HS-5 (cell line): ENCODE data around the gene CGB2.
A peak's percentile ranks its signal among the peaks of the same experiment; 100 is the strongest.
"Not testable (repeated sequence)": the region's sequence is repeated elsewhere in the genome, so short reads cannot be mapped to it uniquely, and the experiment has no call there.

Source experiments
- DNase-seq: peaks from one replicate; pipeline ENCODE4 v3.0.0-alpha.2; 2012; ENCODE audit warnings: low read depth

The CGB2 gene

DNA sequence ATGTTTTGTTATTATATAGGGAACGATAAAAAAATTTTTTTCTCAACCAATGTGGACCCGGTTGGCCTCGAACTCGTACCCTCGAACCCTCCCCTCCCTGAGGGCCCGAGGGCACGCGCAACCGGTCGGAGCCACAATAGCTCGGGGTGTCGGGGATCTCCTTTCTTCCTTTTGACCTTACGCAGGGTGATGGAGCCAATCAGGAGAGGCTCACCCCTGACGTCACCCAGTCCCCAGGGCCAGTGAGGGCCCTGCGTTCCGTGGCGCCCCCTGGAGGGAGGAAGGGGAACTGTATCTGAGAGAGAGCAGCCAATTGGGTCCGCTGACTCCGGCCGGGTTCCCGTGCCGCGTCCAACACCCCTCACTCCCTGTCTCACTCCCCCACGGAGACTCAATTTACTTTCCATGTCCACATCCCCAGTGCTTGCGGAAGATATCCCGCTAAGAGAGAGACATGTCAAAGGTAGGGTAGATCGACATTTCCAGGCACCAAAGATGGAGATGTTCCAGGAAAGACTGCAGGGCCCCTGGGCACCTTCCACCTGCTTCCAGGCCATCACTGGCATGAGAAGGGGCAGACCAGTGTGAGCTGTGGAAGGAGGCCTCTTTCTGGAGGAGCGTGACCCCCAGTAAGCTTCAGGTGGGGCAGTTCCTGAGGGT lies at the start of gene CGB2:
CGB2 (plus strand) TSS at position 249 of the 660 bp plus-strand sequence; CDS start at position 455, 206 bp downstream.
- DNase-seq: not testable (repeated sequence)

DNA sequence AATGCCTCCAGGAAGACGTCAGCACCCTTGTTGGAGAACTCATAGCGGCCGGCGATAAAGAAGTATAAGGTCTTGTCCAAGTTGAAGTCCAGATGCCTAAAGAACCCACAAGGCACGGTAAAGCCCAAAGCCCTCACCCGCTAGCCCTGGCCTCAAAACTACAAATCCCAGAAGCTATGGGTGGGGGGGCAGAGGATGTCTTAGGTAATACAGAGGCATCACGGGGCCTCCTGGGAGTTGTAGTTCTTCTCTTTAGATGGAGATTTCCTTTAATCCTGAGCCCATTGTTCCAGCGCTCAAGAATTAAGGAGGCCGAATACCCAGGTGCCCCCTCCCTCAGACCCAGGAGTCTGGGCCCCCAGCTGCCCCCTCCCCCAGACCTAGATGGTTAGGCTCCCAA lies 49.4 kb upstream of the CGB2 start:
- DNase-seq: no peak

DNA sequence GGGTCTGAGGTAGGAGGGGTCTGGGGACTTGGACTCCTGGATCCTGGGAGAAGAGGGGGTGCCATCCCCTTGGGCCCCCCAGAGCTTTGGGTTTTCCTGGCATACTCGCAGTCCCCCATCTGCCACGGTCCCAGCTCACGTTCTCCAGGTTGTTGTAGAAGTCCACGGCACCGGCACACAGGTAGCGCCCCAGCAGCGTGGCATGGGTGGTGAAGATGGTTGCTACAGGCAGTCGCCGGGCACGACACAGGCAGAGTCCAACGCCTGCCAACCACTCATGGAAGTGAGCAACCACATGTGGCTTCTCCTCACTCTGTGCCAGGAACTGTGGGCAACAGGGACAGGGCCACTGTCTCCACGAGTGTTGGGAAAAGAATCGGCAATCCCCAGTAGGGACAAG lies 46.0 kb upstream of the CGB2 start:
- DNase-seq: no peak

DNA sequence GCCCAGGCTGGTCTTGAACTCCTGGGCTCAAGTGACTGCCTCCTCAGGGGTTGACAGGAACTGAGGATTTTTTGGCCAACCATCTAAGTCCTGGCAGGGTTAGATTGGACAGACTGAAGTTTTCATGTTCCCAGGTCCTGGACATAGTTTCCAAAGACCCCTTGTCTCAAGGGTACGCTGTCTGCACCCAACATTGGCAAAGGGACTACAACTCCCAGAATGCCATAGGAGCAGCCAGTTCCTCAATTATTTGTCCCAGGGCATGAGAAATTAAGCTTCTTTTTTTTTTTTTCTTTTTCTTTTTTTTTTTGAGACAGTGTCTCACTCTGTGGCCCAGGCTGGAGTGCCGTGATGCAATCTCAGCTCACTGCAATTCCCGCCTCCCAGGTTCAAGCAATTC lies 45.5 kb upstream of the CGB2 start:
- DNase-seq: no peak

DNA sequence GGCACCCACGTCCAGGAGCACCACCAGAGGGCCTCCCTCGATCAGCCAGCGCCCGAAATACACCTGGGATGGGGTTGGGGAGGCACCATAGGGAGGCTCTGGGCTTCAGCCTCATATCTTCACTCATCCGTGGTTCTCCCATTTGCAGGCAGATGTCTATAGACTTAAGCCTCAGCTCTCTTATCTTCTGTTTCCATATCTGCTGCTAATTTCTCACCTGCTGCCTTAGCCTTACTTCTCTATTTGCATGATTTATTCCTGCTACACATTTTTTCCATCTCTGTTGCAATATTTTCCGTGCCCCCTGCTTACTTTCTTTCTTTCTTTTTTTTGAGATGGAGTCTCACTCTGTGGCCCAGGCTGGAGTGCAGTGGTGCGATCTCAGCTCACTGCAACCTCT lies 44.4 kb upstream of the CGB2 start:
- DNase-seq: no peak

DNA sequence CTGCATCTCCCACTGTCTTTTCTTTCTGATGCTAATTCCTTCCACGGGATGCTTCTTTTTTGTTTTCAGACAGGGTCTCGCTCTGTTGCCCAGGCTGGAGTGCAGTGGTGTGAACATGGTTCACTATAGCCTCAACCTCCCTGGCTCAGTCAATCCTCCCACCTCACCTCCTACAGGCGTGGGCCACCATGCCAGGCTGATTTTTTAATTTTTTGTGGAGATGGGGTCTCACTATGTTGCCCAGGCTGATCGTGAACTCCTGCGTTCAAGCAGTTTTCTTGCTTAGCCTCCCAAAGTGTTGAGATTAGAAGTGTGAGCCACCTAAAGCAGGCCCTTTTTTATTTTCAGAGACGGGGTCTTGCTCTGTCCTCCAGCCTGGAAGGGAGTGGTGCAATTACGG lies 43.4 kb upstream of the CGB2 start:
- no peak for DNase-seq

DNA sequence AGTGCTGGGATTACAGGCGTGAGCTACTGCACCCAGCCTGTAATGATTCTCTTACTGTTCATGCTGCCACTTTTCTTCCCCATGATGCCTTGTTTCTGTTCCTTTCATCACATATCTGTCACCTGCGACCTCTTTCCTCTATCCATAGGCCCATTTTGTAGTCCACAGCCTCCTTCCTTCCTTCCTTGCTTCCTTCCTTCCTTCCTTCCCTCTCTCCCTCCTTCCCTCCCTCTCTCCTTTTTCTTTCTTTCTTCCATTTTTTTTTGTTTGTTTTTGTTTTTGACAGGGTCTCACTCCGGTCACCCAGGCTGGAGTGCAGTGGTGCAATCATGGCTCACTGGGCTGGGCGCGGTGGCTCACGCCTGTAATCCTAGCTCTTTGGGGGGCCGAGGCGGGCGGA lies 42.8 kb upstream of the CGB2 start:
- DNase-seq: no peak

DNA sequence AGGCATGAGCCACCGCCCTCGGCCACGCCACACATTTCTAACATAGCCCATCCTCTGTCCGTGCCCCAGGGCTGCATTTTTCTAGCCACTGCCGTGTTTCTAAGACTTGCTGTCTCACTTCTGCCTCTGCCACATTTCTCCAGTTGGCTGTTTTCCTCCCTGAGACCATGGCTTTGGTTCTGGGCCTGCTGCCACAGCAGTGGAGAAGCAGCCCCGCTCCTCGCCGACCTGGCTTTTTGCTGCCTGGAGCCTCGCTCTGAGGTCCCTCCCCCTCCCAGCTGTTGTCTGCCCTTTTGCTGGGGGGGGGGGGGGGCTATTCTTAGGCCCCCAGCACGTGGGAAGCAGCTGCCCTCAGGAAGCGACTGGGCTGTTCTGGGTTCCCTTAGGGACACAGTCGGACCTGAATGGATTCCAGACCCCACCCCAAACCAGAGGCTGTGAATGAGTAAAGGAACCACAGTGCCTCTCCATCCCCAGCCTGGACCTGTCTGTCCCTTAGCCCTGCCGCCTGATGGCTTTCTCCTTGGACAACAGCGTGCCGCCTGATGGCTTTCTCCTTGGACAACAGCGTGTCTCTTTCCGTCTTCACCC lies 41.9 kb upstream of the CGB2 start:
- no peak for DNase-seq

DNA sequence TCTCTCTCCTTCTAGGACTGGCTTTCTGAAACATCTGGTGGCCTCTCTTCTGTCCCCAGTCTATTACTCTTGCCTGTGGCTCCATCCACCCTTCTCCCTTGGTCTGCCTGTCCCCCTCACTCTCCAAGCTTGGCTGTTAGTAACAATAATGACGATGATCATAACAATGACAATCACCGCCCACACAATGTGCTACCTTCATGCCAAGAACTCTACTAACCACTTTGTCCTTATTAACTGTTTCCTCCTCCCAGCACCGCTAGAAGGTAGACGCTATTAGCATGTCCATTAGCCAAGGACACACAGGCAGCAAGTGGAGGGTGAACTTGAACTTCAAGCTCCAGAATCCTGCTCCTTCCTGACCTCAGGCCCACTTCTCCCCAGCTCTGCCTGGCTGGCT lies 41.3 kb upstream of the CGB2 start:
- no peak for DNase-seq

DNA sequence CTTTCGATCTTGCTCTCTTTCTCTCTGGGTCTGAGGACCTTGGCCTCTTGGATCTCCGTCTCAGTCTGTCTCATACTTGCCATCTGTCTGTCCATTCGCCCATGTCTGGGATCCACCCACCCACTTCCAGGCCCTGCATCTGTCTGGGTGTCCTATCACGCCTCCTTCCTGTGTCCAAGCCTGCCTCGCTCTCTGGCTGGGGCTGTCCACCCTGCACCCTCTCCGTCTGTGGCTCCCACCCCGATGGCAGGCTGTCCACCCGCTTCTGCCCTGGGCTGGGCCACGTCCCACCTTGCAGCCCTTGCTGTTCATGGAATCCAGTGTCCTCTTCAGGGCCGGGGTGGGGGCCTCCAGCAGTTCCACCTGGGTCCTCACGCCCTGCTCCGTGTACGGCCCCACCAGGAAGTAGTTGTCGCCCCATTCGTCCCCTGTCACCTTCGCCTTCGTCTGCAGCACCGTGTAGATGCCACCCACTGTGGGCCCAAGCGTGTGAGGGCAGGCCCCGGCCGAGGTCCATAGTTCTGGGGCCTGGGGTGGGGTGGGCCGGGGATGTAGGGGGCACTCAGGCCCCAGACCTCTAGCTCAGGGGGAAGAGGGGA lies 40.6 kb upstream of the CGB2 start:
- no peak for DNase-seq

DNA sequence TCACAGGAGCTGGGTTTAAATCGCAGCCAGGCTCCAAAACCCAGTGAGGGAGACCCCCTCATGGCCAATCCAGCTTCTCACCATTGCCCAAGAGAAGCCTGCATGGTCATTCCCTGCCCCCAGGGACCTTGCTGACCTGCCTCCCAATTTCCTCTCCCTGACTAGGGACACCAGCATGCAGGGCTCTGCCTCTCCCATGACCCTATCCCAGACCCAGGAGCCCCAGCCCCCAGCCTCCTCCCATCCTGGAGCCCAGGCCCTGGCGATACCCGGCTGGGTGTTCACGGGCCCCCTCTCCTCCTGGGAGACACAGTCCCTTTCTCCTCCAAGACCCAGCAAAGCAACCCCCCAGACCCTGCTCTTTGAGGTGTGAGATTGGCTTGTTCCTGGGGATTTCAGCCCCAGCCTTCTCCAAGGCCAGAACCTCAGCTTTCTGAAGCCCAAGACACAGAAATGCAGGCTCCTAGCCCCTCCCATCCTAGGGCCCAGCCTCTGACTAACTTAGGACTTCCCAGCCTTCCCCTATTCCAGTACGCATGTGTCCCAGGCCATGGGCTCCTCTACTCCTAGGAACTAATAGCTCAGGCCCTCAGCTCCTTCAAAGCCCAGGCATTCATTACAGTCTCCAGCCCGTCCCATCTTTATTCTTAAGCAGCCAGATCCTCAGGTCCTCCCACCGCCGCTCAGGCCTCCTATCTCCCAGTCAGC lies 39.7 kb upstream of the CGB2 start:
- peak; percentile 38 for DNase-seq

DNA sequence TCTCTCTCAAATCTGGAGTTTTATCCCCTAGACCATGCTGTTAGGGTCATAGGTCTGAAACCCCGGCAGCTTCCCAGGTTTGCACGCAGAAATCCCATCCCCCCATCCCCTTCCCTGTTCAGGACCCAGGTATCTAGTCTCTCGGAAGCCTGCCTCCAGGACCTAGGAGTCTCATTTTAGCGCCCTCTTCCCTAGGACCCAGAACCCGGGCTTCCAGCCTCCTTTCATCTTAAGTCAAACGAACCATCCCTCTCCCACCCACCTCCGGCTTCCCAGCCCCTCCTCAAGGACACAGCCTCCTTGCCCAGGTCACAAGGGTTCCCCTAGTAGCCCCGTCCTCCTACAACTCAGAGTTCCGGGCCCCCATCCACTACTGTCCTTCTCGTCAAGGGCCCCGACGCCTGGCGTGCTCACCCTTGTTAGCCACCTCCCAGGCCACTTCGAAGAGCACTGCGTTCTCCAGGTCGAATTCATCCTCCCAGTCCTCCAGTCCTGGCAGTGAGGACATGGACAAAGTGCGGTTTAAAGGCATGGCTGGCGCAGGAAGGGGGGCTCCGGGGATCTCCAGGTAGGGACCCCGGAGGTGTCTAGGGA lies 39.0 kb upstream of the CGB2 start:
- no peak for DNase-seq

DNA sequence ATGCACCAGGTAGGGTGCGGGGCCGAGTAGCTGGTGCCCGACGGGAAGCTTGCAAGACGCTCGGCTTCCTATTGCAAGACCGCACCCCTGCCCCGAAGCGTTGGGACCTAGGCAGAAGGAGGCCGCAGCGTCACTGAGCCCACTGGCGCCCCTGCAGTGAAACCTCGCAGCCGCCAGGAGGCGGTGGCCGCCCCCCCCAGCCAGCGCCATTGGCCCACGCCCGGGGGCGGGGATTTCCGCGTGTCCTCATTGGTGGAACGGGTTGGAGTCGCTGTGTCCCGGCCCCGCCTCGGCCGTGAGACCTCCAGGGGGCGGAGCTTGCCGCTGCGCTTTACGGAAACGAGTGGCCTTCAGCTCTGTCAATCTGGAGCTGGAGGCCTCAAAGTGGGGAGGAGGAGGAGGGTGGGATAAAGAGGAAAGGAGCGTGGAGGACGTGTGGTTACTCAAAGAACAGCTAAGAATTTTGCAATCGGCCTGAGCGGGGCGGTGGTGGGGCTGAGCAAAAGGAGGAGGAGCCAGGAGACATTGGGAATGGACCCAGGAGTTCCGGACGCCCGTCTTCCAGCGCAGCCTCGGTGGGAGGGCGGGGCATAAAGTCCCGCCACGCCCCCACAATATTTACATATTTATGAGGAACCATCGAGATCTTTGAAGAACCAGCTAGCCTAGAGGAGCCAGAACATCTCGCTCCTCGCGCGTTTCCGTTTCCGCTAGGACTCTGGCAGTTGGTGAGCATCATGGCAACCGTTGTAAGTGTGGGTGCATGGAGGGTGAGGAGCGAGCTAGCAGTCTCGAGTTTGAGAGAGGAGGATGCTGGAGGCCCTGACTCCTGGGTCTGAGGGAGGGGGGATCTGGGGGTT lies 38.3 kb upstream of the CGB2 start, which contains the start of the genes GYS1 and RUVBL2:
GYS1 (minus strand) TSS at position 135 of the 860 bp plus-strand sequence. CDS start 197 bp downstream, outside the sequence.
RUVBL2 (plus strand) TSS at position 713 of the 860 bp plus-strand sequence; CDS start at position 738, 25 bp downstream.
- peak; percentile 98 for DNase-seq

DNA sequence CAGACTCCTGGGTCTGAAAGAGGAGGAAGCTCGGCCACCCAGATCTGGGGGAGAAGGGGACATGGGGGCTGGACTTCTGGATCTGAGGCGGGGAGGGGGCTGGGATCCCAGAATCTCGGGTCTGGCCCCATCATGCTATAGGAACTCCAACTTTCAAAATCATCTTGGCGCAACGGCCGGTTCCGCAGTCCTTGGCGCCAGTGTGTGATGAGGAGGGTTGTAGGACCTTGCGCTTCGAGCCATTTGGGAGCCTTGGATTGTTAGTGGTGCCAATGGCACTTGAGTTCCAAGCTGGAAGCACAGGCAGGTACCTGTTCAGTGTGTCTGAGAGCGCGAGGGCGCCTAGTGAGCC lies 37.7 kb upstream of the CGB2 start:
- no peak for DNase-seq

DNA sequence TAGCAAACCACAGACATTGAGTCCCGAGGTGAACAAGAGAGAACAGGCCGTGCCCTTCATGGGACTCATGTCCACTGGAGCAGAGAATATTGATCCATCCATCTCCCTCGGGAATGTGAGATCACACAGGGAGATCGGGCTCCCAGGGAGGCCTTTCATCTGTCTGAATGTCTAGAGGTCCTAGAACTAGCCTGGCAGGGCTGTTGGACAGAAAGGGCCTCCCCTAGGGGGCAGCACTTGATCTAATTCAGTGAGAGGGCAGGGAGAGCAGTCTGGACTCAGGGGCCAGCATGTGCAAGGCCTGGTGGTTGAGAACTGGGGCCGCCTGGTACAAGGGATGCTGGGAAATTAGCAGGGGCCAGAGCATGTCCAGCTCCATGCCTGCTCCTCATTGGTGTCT lies 33.7 kb upstream of the CGB2 start:
- no peak for DNase-seq

DNA sequence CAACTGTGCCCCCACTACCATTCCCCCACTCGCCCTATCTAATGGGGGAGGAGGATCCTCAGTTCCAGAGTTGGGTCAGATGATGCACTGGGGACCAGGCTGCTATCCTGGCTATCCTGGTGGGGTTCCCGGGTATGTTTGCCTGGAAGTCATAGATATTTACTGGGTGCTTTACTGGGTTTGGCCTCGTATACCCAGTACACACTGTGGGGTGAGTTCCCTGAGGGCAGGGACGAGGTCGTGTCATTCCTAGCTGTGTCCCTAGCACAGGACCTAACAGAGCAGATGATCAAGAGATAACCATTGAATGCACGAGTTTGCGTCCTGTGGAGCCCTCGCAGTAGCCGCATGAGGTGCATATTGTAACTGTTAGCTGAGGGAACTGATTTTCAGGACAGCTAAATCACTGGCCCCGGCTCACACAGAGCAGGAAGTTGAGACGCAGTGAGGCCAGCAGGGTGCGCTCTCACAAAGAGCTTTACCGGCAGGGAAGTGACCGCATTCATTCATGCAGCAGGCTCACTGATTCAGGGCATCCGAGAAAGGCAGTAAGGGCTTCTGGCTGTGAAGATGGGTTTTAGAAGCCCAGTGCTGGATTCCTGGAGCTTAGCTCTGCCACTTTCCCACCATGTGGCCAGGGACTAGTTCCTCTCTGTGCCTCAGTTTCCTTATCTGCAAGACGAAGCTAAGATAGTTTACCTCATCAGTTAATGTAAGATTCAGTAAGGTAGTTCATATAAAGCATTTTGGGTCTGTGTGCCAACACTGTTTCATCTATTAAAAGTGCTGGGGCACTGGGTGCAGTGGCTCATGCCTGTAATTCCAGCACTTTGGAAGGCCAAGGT lies 32.0 kb upstream of the CGB2 start:
- no peak for DNase-seq

DNA sequence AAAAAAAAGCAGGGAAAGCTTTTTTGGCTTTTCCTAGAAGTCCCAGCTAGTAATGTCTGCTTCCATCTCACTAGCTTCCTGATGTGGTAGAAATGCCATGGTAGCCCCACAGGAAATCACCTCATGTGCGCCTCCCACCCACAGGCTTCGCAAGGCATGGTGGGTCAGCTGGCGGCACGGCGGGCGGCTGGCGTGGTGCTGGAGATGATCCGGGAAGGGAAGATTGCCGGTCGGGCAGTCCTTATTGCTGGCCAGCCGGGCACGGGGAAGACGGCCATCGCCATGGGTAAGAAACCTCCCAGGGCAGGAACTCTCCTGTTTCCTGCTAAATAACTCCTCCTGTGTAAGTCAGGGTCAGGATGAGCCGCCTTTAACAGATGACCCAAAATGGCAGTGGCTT lies 27.6 kb upstream of the CGB2 start:
- no peak for DNase-seq

DNA sequence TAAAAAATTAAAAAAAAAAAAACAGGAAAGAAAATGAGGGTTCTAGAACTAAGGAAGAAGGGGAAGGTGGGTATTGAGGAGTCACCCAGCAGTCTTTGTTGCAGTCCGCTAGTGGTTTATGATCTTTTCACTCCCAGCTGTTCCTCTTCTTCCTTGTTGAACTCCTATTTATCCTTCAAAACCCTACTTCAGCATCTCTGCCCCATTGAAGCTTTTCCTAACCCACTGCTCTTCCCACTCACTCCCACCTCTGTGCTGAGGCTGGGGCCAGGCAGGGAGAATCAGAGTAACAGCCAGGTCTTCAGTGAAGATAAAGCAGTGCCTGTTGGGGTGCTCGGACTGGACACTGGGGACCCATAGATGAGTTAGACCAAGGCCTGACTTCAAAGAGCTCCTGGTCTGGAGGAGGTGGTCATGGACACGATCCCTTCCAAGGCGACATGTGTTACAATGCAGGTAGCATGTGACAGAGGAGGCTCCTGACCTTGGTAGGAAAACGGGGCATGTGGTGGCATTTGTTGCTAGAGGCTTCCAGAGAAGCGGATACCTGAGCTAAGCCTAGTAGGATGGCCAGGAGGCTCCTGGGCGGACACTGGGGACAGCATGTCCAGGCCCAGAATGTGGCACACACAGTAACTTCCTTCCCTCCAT lies 26.6 kb upstream of the CGB2 start:
- no peak for DNase-seq

DNA sequence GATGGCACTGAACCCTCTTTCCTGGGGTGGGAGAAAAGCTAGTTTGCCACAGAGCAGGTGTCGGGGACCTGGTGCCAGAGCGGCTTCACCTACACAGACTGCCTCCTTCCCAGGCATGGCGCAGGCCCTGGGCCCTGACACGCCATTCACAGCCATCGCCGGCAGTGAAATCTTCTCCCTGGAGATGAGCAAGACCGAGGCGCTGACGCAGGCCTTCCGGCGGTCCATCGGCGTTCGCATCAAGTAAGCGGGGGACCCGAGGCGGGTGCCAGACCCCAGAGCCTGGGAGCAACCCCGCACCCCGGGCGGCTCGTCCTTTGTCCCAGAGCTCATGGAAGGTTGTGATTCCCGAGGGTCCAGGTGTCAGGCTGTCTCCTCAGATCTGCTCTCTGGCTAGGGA lies 24.8 kb upstream of the CGB2 start:
- DNase-seq: no peak

DNA sequence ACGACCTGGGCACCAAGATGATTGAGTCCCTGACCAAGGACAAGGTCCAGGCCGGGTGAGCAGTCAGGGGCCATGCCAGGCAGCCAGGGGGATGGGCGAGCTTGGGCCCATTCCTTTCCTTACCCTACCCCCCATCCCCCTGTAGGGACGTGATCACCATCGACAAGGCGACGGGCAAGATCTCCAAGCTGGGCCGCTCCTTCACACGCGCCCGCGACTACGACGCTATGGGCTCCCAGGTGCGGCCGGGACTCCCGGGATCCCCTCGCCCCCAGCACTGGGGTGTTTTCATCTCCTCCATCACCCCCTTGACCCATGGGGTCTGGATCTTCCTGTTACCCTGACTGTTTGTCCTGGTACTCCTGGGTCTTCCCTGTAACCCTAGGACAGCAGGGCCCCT lies 21.9 kb upstream of the CGB2 start:
- no peak for DNase-seq
